HEK293 (cell line): ENCODE data around the gene HBG2.

ENCODE experiments used
- CTCF ChIA-PET: fragments of 350-600 bp; formaldehyde crosslinking; extraction: SDS; loops from one replicate; lab custom pipeline; 2021; ENCODE audit warnings: antibody characterized with exemption; lab: Yijun Ruan, JAX
- POLR2A ChIA-PET: fragments of 300-600 bp; formaldehyde crosslinking; extraction: SDS; loops from one replicate; lab custom pipeline; 2020; ENCODE audit warnings: antibody characterized with exemption, inconsistent platforms; lab: Yijun Ruan, JAX
- H3K27ac ChIP-seq: fragments of 200-500 bp; sonication (Bioruptor generic); 2 replicates; pipeline ENCODE4 v1.5.1; 2014; ENCODE audit warnings: low read depth, low read length, control low read depth, inconsistent platforms; ENCODE audit errors: extremely low read depth
- H3K36me3 ChIP-seq, 2 experiments: fragments of 200-500 bp in 1 of 2; sonication (Bioruptor generic) in 1 of 2; 1 replicate in 1 of 2; 2 replicates in 1 of 2; pipeline ENCODE4 v1.5.1; 2014 to 2017; ENCODE audit warnings: inconsistent platforms in 2 of 2, low read length in 2 of 2; ENCODE audit not compliant: control insufficient read depth in 2 of 2, insufficient read depth in 1 of 2
- H3K4me1 ChIP-seq: fragments of 200-500 bp; sonication (Bioruptor generic); 2 replicates; pipeline ENCODE4 v1.5.1; 2014; ENCODE audit warnings: mild to moderate bottlenecking, low read length, inconsistent platforms; ENCODE audit not compliant: control insufficient read depth, insufficient read depth
- H3K4me3 ChIP-seq: 2 replicates; pipeline ENCODE4 v1.5.1; 2011; ENCODE audit warnings: low read depth, mild to moderate bottlenecking, control low read depth, low read length, moderate library complexity
- H3K9me3 ChIP-seq: fragments of 200-500 bp; sonication (Bioruptor generic); 2 replicates; pipeline ENCODE4 v1.5.1; 2014; ENCODE audit warnings: low read depth, low read length, inconsistent platforms; ENCODE audit not compliant: control insufficient read depth, insufficient read depth
- GLI2 ChIP-seq: fragments of 450-650 bp; formaldehyde crosslinking; IDR thresholded peaks from 2 replicates; pipeline ENCODE4; 2017; ENCODE audit warnings: missing biosample characterization, missing genetic modification characterization, low read depth, borderline replicate concordance
- GLIS2 ChIP-seq: fragments of 450-650 bp; formaldehyde crosslinking; IDR thresholded peaks from 2 replicates; pipeline ENCODE4 v1.5.1; 2016; ENCODE audit warnings: missing biosample characterization, missing genetic modification characterization
- KLF17 ChIP-seq: fragments of 450-650 bp; formaldehyde crosslinking; IDR thresholded peaks from 2 replicates; pipeline ENCODE4 v1.5.1; 2016; ENCODE audit warnings: missing biosample characterization, missing genetic modification characterization
- KLF8 ChIP-seq: fragments of 450-650 bp; formaldehyde crosslinking; IDR thresholded peaks from 2 replicates; pipeline ENCODE4 v1.5.1; 2016; ENCODE audit warnings: missing biosample characterization, missing genetic modification characterization
- MEIS1 ChIP-seq: sonication (generic); formaldehyde crosslinking; IDR thresholded peaks from 2 replicates; pipeline ENCODE4 v1.8.1; 2022; ENCODE audit warnings: missing genetic modification reagents, mild to moderate bottlenecking, borderline replicate concordance
- PRDM4 ChIP-seq: fragments of 450-650 bp; formaldehyde crosslinking; IDR thresholded peaks from 2 replicates; pipeline ENCODE4 v1.5.1; 2017; ENCODE audit warnings: missing biosample characterization, missing genetic modification characterization
- TCF7L2 ChIP-seq: IDR thresholded peaks from 2 replicates; pipeline ENCODE4 v1.6.1; 2011; ENCODE audit warnings: low read depth, mild to moderate bottlenecking, inconsistent platforms, low read length, moderate library complexity, borderline replicate concordance
- TRIM28 ChIP-seq: IDR thresholded peaks from 2 replicates; pipeline ENCODE4 v1.6.1; 2011; ENCODE audit warnings: low read length, control low read depth, borderline replicate concordance
- YY1 ChIP-seq: fragments of 450-650 bp; formaldehyde crosslinking; IDR thresholded peaks from 2 replicates; pipeline ENCODE4 v1.5.1; 2018; ENCODE audit warnings: missing biosample characterization, missing genetic modification characterization
- ZBTB1 ChIP-seq: fragments of 450-650 bp; formaldehyde crosslinking; IDR thresholded peaks from 2 replicates; pipeline ENCODE4 v1.5.1; 2016; ENCODE audit warnings: missing biosample characterization, missing genetic modification characterization
- ZBTB44 ChIP-seq: fragments of 450-650 bp; IDR thresholded peaks from 2 replicates; pipeline ENCODE4 v1.5.1; 2018; ENCODE audit warnings: missing biosample characterization, mild to moderate bottlenecking, missing genetic modification characterization
- ZIC2 ChIP-seq: fragments of 450-650 bp; formaldehyde crosslinking; IDR thresholded peaks from 2 replicates; pipeline ENCODE4 v1.5.1; 2016; ENCODE audit warnings: missing biosample characterization, missing genetic modification characterization
- ZNF169 ChIP-seq: fragments of 450-650 bp; formaldehyde crosslinking; IDR thresholded peaks from 2 replicates; pipeline ENCODE4 v1.5.1; 2016; ENCODE audit warnings: missing biosample characterization, missing genetic modification characterization
- ZNF2 ChIP-seq: fragments of 450-650 bp; formaldehyde crosslinking; IDR thresholded peaks from 2 replicates; pipeline ENCODE4 v1.5.1; 2016; ENCODE audit warnings: missing biosample characterization, missing genetic modification characterization
- ZNF211 ChIP-seq: fragments of 450-650 bp; formaldehyde crosslinking; IDR thresholded peaks from 2 replicates; pipeline ENCODE4 v1.5.1; 2016; ENCODE audit warnings: low read depth, missing biosample characterization, missing genetic modification characterization
- ZNF274 ChIP-seq, 2 experiments: fragments of 200-500 bp in 1 of 2; fragments of 450-650 bp in 1 of 2; sonication (Bioruptor generic) in 1 of 2; formaldehyde crosslinking in 1 of 2; IDR thresholded peaks; 2 replicates each; pipeline versions ENCODE4 v1.5.1 to v1.6.1; 2014 to 2016; ENCODE audit warnings: borderline replicate concordance in 1 of 2, inconsistent platforms in 1 of 2, low read length in 1 of 2, missing biosample characterization in 1 of 2, missing genetic modification characterization in 1 of 2
- ZNF335 ChIP-seq: fragments of 450-650 bp; formaldehyde crosslinking; conservative IDR thresholded peaks from 2 replicates; pipeline ENCODE4 v1.5.1; 2016; ENCODE audit warnings: missing biosample characterization, missing genetic modification characterization
- ZNF354C ChIP-seq: fragments of 450-650 bp; formaldehyde crosslinking; IDR thresholded peaks from 2 replicates; pipeline ENCODE4 v1.5.1; 2016; ENCODE audit warnings: missing biosample characterization, missing genetic modification characterization, low read depth, borderline replicate concordance
- ZNF521 ChIP-seq: fragments of 450-650 bp; formaldehyde crosslinking; IDR thresholded peaks from 2 replicates; pipeline ENCODE4 v1.5.1; 2017; ENCODE audit warnings: missing biosample characterization, mild to moderate bottlenecking, missing genetic modification characterization
- ZNF529 ChIP-seq: fragments of 450-650 bp; formaldehyde crosslinking; IDR thresholded peaks from 2 replicates; pipeline ENCODE4 v1.5.1; 2017; ENCODE audit warnings: missing genetic modification characterization, missing biosample characterization; ENCODE audit not compliant: insufficient replicate concordance
- ZNF560 ChIP-seq: fragments of 450-650 bp; formaldehyde crosslinking; IDR thresholded peaks from 2 replicates; pipeline ENCODE4 v1.5.1; 2017; ENCODE audit warnings: missing biosample characterization, missing genetic modification characterization, borderline replicate concordance
- ZNF596 ChIP-seq: fragments of 450-650 bp; IDR thresholded peaks from 2 replicates; pipeline ENCODE4 v1.5.0; 2018; ENCODE audit warnings: missing biosample characterization, mild to moderate bottlenecking, missing genetic modification characterization, moderate library complexity
- ZNF600 ChIP-seq: fragments of 450-650 bp; formaldehyde crosslinking; IDR thresholded peaks from 2 replicates; pipeline ENCODE4 v1.5.1; 2016; ENCODE audit warnings: missing biosample characterization, missing genetic modification characterization
- ZNF621 ChIP-seq: fragments of 450-650 bp; formaldehyde crosslinking; IDR thresholded peaks from 2 replicates; pipeline ENCODE4 v1.5.1; 2017; ENCODE audit warnings: missing biosample characterization, missing genetic modification characterization
- ZNF626 ChIP-seq: fragments of 450-650 bp; sonication (Bioruptor Pico); formaldehyde crosslinking; IDR thresholded peaks from 2 replicates; pipeline ENCODE4 v1.5.1; 2018; ENCODE audit warnings: missing biosample characterization, missing genetic modification characterization, inconsistent platforms
- ZNF670 ChIP-seq: fragments of 450-650 bp; formaldehyde crosslinking; IDR thresholded peaks from 2 replicates; pipeline ENCODE4 v1.5.1; 2016; ENCODE audit warnings: missing biosample characterization, missing genetic modification characterization, low read depth
- ZNF701 ChIP-seq: fragments of 450-650 bp; formaldehyde crosslinking; IDR thresholded peaks from 2 replicates; pipeline ENCODE4 v1.5.1; 2016; ENCODE audit warnings: missing biosample characterization, missing genetic modification characterization
- ZNF768 ChIP-seq: fragments of 450-650 bp; formaldehyde crosslinking; IDR thresholded peaks from 2 replicates; pipeline ENCODE4 v1.5.1; 2018; ENCODE audit warnings: missing biosample characterization, mild to moderate bottlenecking, missing genetic modification characterization
- ZNF791 ChIP-seq: fragments of 450-650 bp; formaldehyde crosslinking; IDR thresholded peaks from 2 replicates; pipeline ENCODE4 v1.5.1; 2016; ENCODE audit warnings: missing biosample characterization, missing genetic modification characterization

HBG2 gene

GRCh38 chr11:5224538-5225479, 29.8 kb downstream of the HBG2 start:
- Histone ChIP-seq H3K4me3 (no peak overlapping the region), H3K27ac (no peak overlapping the region), H3K36me3 (no peaks in the 10 kb centered on the region), H3K4me1 (no peaks in the 10 kb centered on the region), H3K9me3 (no peaks in the 10 kb centered on the region)
- TF ChIP-seq PRDM4 (no peak), ZNF354C (tag by site-specific recombination) (no peak), TCF7L2 (no peak), MEIS1 (no peak), GLIS2 (tag by site-specific recombination) (no peak), ZIC2 (tag by site-specific recombination) (no peak), ZNF768 (no peak), ZBTB44 (no peak), TRIM28 (no peak), ZNF169 (no peak), ZNF626 (no peak)
- ChIA-PET CTCF (no interaction called here), POLR2A (no interaction called here)

GRCh38 chr11:5223686-5224085, 30.9 kb downstream of the HBG2 start:
- Histone ChIP-seq H3K4me3 (no peak overlapping the region), H3K27ac (no peak overlapping the region), H3K4me1 (no peaks in the 10 kb centered on the region), H3K9me3 (no peaks in the 10 kb centered on the region), H3K36me3 (no peaks in the 10 kb centered on the region)
- CTCF ChIA-PET, result no interaction called here
- POLR2A ChIA-PET, result no interaction called here
- TF ChIP-seq ZNF600 (no peak), ZNF596 (tag by site-specific recombination) (no peak), ZNF2 (tag by site-specific recombination) (no peak), GLI2 (tag by site-specific recombination) (no peak), ZNF626 (no peak), ZNF621 (tag by site-specific recombination) (no peak), ZNF211 (tag by site-specific recombination) (no peak), ZNF335 (no peak), ZBTB1 (tag by site-specific recombination) (no peak), ZNF169 (no peak), ZNF274 (IDR thresholded peaks at IDR 0.05; ENCODE audit: low read length) (no peak), ZNF274 (tag by site-specific recombination; IDR thresholded peaks at IDR 0.05; ENCODE audit: borderline replicate concordance) (no peak), ZNF560 (tag by site-specific recombination) (no peak), ZNF701 (tag by site-specific recombination) (no peak), ZNF670 (tag by site-specific recombination) (no peak), ZNF791 (no peak), ZNF529 (tag by site-specific recombination) (no peak), KLF17 (tag by site-specific recombination) (no peak), ZNF521 (tag by site-specific recombination) (no peak), YY1 (tag by site-specific recombination) (no peak), KLF8 (tag by site-specific recombination) (no peak)
